Left lobe of liver (tissue), 2 donors: ENCODE data around the gene LSMEM2. TPM values are rescaled to one million over a fixed set of nuclear protein-coding genes. Genes with fewer than 3 reads are reported as not detected.
"Not testable (repeated sequence)": the region's sequence is repeated elsewhere in the genome, so short reads cannot be mapped to it uniquely, and the experiment has no call there.

Experiments used
- ATAC-seq: fragments of 200-7000 bp; cut with Tn5 transposase; one replicate; pipeline ENCODE4 v1.9.1; 2020; ENCODE audit warnings: mild to moderate bottlenecking, moderate library complexity
- DNase-seq: peaks from one replicate; pipeline ENCODE4 v3.0.0-alpha.2; 2020; ENCODE audit warnings: low spot score
- total RNA-seq: library from RNA; stranded (reverse); gene quantifications from one replicate; pipeline ENCODE4 v1.2.1, GENCODE V29; 2021
- donor health status: DM: no; HTN: no; CAD: no; lungs with moderate emphysema.
- donor health status: DM: no; HTN: yes; CAD: no.

Gene LSMEM2
- total RNA-seq, 1 donor from 2014 or later, result not detected

DNA sequence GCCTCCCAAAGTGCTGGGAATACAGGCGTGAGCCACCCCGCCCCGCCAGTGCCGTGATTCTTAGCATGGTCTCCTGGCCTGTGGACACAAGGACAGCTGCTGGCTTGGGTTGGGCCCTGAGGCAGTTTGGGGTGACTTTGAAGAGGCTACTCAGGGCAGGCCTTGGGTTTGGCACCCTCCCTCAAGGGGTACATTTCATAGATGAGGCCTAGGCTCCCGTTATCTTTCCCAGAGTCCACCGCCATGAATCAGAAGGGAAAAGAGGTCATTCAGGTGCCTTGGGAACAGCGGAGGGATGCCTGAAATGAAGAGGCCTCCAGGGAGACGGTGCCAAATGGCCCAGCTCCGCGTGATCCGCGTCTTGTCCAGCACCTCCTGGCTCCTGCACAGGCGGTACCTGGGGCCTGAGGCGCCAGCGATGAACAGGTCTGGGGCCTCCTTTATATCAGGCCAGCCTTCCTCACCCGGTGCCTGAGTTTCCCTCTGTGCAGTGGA lies 33.6 kb upstream of the LSMEM2 start:
- DNase-seq, result no peak
- ATAC-seq, result peak; percentile 3

DNA sequence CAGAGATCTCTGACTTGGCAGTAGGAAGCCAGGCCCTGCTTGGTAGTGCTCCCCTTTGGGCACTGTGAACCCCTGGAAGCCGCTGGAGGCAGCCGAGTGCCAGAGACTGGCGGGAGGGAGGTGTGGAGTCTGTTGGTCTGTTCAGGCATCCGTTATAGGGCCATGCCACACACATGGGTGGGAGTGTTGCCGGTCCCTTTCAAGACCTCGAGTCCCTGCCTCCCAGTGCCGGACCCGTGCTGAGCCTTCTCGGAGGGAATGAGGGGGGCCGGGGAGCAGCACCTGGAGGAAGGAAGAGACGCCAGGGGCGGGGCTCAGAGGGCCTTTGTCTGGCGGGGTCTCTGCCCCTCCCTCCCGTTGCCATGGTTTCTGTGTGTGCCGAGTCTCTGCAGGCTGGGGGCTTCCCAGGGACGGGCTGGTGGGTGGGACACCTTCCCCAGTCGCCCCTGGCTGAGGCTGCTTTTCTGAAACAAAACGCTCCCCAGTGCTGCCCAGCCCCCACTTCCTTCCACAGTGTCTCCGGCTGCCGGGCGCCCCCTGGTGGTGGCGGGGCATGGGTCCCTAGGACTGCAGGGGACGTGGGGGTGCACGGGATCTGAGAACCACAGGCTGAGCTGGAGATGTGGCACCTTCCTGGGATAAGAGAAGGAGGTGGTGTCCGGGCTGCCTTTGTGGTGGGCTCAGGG lies 32.9 kb upstream of the LSMEM2 start:
- ATAC-seq (peak; percentile 79), DNase-seq (peak; percentile 80)

DNA sequence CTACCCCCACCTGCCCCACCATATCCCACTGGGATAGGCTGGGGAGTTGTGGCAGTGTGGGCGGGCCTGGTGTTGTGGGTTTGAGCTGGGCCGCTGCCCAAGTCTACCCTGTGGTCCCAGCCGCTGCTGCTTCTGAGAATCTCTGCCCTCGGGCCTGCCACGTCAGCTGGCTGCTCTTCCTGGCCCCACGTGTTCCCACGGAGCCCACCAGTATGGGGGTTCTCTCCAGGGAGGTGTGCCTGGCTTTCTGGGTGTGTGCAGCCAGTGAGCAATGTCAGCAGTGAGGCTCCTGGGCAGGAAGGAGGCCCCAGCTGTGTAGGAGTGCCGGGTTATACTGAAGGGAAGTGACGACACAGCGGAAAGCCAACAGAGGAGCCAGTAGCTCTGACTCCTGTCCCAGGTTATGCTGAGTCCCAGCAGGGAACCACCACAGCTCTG lies 32.4 kb upstream of the LSMEM2 start:
- no peak for DNase-seq
- ATAC-seq, result peak; percentile 25

DNA sequence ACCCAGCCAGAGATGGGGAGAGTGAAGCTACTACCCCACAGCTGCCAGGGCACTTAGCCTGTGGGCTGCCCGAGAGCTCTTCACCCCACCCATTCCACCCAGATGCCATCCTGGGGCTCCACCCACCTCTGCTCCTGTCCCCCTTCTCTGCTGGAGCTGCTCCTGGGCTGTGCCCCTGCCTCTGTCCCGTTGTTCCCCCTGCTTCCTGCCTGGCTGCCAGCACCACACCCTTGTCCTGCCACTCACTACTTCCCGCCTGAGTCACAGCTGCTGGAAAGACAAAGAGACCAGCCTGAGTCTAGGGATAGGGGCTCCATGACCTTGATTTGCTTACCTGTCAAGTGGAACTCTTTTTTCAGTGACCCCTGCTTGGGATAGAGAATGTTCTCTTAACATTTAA lies 30.5 kb upstream of the LSMEM2 start:
- ATAC-seq, result peak; percentile 9
- DNase-seq, result no peak

DNA sequence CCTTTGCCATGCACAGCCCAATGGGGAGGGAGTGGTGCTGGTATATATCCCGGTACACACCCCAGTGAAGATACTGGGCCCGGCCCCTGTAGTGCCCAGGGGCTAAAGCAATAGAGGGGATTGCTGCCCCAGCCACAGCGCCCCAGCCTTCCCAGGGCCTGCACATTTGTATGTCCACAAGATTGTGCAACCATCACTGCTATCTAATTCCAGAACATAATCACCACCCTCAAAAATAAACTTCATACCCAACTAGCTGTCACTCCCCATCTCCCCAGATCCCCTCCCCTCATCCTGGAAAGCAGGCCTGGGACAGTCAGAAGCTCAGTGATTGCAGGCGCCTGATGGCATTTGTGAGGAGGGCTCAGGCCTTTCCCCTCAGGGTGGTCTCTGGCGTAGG lies 29.4 kb upstream of the LSMEM2 start:
- DNase-seq, result no peak
- ATAC-seq, result no peak

DNA sequence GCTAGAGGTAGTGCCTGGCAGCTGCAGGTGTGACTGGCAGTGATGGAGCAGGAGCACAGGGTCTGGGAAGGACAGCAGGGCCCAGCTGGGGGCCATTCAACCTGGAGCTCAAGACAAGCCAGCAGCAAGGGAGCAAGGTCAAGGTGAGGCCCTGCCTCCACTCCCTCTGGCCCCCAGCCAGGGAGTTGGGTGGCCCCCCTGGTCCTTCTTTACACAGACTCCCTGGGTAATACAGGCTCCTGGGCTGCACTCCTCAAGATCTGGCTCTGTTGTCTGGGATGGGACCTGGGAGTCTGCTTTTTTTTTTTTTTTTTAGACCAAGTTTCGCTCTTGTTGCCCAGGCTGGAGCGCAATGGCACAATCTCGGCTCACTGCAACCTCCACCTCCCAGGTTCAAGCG lies 28.4 kb upstream of the LSMEM2 start:
- DNase-seq (no peak), ATAC-seq (no peak)

DNA sequence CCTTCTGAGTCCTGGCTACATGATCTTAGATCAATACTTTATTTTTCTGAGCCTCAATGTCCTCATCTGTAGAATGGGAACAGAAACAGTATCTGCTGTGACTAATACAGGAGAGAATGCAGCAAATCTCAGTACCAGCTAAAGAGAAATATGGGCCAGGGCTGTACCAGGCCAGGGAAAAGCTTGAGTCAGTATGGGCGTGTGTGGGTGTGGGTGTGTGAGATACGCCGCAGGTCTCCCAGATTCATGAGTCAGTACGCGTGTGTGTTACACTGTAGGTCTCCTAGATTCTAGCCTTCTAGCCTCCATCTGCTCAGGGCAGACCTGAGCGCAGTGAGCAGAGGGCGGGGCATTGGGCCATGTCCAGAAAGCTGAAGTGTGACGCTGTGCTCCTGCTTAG lies 27.7 kb upstream of the LSMEM2 start:
- no peak for ATAC-seq

DNA sequence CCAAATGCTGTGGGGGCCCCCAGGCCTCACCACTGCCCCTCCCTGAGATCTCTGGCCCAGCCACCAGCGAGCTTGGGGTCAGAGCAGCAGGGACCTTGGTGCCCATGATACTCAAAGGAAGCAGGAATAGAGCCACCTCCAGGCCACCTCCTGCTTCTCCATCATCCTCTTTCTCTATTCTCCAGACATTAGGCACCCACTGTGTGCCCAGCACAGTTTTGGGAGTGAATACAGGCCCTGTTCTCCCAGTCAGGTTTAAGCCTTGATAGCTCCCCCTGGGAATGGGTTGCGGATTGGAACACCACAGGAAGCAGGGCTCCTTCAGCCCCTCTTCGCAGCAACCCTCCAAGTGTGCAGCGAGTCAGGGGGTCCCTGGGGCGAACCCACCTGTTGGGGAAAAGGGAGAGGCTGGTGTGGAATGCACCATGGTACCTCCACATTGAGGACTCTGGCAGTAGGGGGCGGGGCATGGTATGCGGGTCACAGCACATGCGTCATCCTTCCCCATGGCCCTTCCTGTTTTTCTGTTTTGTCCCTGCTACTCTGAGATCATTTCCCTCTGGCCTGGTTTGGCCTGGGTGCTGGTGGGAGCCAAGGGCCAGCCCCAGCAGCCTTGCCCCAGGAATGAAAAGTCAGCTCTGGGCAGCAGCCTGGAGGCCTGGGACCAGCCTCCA lies 24.2 kb upstream of the LSMEM2 start:
- DNase-seq (no peak), ATAC-seq (peak; percentile 32)

More for the DNA sequence above, 27.7 kb upstream of the LSMEM2 start:
- no peak for DNase-seq

DNA sequence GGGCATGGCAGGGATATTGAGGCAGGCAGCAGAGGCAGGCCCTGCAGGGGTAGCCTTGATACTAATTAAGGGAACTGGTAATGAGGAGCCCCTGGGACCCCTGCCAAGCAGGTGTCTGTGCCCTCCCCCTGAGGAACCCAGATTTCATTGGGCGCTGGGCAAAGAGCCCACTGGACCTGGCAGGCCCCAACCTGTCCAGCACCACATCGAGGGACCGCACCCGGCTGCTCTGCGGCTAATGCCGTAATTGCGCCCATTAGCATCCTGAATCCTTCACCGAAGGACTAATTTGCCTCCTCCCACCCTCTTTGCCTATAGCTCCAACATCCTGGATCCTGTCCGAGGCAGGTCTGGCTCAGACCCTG lies 23.7 kb upstream of the LSMEM2 start:
- no peak for DNase-seq
- no peak for ATAC-seq

DNA sequence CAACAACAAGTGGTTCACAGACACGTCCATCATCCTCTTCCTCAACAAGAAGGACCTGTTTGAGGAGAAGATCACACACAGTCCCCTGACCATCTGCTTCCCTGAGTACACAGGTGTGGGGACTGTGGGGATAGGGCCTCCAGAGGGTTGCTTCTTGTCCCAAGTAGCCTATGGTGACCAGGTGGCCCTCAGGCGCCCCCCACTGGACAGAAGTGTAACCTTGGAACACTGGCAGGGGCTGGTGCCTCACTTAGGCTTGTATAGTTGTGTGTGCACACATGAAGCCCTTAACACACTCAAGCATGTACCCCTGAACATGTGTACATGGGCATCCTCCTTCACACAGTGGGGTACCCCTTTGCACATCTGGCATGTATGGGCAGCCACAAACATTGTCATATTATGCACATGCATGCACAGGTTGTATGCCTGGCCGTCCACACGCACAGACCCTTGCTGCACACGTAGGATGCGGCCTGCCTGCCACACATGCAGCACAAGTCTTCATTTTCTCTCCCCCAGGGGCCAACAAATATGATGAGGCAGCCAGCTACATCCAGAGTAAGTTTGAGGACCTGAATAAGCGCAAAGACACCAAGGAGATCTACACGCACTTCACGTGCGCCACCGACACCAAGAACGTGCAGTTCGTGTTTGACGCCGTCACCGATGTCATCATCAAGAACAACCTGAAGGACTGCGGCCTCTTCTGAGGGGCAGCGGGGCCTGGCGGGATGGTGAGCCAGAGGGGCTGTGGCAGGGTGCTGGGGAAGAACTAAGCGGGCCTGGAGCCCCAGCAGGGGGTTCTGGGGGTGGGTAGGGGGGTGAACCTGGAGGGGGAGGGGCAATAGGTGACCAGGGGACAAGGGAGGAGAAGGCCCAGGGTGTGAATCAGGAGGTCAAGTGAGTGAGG lies 21.7 kb upstream of the LSMEM2 start:
- ATAC-seq, result no peak
- DNase-seq, result no peak

DNA sequence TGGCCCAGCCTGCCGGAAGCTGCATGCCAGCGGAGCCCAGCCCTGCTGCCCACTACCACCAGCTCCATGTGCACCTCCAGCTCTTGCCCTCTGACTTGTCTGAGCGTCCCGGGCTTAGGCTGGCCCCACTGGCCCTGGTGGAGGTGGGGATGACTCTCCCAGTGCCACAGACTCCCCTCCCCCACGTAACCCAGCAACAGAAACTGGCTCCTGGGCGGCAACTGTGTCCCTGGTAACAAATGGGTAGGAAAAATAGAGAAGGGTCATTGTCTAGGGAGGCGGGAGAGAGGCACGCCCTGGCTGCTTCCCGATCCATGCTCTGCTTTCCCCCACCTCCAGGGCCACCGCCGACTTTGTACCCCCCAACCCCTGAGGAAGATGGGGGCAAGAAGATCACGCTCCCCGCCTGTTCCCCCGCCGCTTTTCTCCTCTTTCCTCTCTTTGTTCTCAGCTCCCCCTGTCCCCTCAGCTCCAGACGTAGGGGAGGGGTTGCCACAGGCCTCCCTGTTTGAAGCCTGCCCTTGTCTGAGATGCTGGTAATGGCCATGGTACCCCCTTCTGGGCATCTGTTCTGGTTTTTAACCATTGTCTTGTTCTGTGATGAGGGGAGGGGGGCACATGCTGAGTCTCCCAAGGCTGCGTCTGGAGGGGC lies 20.7 kb upstream of the LSMEM2 start:
- DNase-seq, result no peak
- no peak for ATAC-seq

DNA sequence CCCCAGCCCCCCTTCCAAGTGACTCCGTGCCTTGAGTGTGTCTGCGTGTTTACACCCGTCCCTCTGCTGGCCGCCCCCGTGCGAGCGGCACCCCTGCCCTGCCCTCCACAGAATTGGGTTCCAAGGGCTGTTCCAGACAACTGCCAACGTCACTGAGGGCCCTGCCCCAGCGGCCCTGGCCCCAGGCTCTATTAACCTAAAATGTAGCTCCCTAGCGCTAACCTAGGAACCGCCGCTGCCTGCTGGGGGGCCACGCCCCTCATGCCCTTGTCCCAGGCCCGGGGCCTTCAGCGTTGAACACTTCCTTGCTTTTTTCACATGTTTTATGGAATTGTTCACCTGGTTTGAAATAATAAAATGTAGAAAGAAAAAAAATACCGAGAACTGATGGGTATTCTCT lies 19.9 kb upstream of the LSMEM2 start:
- ATAC-seq (no peak), DNase-seq (no peak)

DNA sequence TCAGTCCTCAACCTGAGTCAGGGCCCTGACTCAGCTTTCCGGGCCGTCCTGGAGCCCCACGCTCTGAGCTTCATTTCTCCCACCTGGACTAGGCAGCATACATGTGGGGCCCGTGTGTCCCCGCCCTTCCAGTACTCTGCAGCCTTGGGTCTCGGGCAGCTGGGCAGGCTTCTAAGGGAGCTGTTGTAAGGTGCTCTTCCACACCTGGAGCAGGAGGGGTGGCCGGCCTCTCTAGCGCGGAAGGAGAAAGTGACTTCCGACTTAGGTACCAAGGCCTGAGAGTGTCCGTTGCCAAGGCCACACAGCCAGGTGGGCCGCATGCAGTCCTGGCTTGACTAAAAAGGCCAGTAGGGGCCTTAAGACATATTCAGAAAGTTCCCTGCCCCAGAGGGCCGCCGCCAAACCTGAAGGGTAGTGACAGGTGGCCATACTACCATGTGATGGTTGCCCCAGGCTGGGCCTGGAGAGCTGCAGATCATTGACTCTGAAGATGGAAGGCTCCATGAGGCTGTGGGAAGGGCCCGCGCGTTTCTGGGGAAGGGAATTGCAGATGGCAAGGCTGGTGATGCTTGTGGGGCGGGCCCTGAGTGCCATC lies 19.4 kb upstream of the LSMEM2 start:
- ATAC-seq (peak; percentile 0), DNase-seq (no peak)

DNA sequence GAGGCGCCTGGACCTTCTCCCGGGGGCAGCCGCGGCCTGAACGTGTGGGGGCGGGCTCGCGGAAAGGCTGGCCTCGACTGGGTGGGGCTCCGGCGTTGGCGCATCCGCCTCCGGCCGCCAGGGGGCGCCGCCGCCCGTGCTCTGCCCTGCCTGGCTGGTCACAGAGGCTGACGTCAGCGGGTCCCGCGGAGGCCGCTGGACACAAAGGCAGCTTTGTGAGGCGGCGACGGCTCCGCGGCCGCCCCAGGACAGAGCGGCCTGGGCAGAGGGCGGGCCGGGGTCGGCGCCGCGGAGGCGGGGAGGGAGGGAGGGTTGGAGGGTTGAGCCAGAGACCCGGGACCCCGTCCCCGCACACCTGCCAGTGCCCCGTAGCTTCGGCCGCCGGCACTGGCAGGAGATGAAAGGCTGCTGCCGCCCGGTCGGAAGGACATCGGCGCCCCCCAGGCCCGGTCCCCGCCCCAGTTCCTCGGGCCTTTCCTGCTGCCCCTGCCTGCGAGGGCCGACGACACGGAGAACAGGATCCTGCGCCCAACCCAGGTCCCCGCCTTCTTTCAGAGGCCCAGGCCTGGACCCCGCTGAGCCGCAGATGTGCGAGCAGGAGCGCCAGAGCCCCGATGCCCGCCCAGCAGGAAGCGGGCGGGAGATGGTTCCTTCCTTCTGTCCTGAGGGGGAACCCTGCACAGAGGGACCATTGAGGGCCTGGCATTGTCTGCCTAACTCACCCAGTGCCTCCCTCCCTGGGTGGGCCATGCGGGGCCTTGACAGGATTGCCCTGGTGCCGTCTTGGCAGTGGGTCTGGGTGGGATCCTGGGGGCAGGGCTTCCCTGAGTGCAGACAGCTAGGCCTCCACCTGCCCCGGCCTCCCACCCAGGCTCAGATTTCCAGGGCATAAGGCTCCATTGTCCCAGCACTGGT lies 18.6 kb upstream of the LSMEM2 start:
- peak; percentile 95 for DNase-seq
- ATAC-seq, result peak; percentile 92

DNA sequence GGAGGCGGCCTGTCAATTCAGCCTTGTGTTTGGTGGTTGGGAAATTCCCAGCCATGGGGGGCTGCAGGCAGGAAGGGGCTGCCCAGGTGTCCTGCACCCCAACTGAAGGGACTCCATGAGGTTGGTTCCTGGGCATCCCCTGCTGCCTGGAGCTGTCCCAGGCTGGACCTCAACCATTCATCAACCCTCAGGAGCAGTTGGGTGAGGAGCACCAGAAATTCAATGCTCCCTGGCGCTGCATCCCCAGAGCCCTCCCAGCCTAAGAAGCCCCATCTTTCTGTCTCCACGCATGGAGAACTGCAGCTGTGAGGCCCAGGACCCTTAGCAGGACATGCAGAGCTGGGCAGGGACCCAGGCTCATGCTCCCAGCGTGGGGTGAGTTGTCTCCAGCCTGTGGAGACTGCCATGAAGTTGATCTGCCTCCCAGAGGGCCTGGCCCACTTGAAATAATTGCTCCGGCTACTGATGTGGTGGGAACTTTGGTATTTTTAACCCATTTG lies 17.9 kb upstream of the LSMEM2 start:
- DNase-seq, result no peak
- ATAC-seq, result no peak

DNA sequence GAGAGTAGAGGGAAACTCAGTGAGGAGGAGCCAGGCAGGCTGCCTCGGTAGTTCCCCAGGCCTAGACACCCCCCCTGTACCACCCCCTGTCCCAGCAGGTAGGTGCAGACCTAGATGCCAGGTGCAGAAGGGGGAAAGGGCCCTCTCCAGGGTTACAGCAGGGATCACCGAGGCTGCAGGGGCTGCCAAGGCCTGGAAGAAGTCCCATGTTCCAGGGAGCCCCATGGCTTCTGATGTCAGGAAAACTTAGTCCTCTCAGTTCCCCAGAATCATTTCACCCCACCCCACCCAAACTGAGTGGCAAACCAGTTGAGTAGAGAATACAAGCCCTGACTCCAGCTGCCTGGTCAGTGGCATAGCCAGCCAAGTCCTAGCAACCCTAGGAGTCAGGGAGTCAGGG lies 17.4 kb upstream of the LSMEM2 start:
- DNase-seq (no peak), ATAC-seq (no peak)

DNA sequence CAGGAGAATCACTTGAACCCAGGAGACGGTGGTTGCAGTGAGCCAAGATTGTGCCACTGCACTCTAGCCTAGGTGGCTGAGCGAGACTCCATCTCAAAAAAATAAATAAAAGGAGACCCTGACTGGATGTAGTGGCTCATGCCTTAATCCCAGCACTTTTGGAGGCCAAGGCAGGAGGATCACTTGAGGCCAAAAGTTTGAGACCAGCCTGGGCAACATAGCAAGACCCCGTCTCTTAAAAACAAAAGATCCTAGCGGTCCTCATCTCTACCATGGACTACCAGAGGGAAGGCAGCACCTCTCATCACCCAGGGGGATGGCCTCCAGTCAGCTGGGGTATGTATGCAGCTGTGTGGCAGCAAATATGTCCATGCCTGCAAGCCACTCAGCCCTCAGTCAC lies 16.7 kb upstream of the LSMEM2 start:
- DNase-seq, ATAC-seq: not testable (repeated sequence)

DNA sequence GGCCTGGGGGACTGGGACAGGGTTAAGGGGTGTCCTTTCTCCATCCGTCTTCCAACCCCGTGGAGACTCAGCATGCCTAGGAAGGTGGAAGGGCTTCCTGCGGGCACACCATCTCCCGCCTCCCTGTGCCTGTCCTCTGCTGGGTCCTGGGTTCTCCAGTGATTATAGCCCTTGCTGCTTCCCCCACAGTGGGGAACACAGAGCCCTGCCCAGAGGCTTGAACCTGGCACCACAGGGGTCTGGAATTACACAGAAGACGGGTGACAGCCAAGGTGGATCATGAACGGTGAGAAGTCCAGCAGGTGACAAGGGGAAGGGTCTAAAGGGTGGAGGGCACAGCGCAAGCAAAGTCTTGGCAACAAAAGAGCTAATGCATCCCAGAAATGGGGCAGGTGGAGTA lies 16.1 kb upstream of the LSMEM2 start:
- ATAC-seq, result no peak

More for the DNA sequence above, 16.1 kb upstream of the LSMEM2 start:
- DNase-seq, result no peak
